HepG2 (cell line): ENCODE data around the gene CABLES1. TPM values are rescaled to one million over a fixed set of nuclear protein-coding genes. Genes with fewer than 3 reads are reported as not detected.
A peak's percentile ranks its signal among the peaks of the same experiment; 100 is the strongest.

Source experiments
- AFF4 ChIP-seq: sonication (generic); formaldehyde crosslinking; IDR thresholded peaks from 2 replicates; pipeline ENCODE4 v1.4.0; 2020; ENCODE audit warnings: missing genetic modification reagents
- E2F1 ChIP-seq: sonication (generic); formaldehyde crosslinking; IDR thresholded peaks from 2 replicates; pipeline ENCODE4 v1.5.0; 2020; ENCODE audit warnings: missing genetic modification reagents
- IKZF4 ChIP-seq: sonication (generic); formaldehyde crosslinking; IDR thresholded peaks from 2 replicates; pipeline ENCODE4 v1.5.1; 2020; ENCODE audit warnings: borderline replicate concordance, mild to moderate bottlenecking, low read depth, missing genetic modification reagents; ENCODE audit errors: not compliant biosample characterization
- KDM4B ChIP-seq: sonication (generic); formaldehyde crosslinking; IDR thresholded peaks from 2 replicates; pipeline ENCODE4 v1.4.0; 2020; ENCODE audit warnings: missing genetic modification reagents
- PAWR ChIP-seq: sonication (generic); formaldehyde crosslinking; IDR thresholded peaks from 2 replicates; pipeline ENCODE4 v1.4.0; 2020; ENCODE audit warnings: missing genetic modification reagents, mild to moderate bottlenecking, borderline replicate concordance
- RCOR2 ChIP-seq: IDR thresholded peaks from 2 replicates; pipeline ENCODE4 v1.6.1; 2016; ENCODE audit warnings: missing biosample characterization, missing genetic modification reagents
- ZBTB1 ChIP-seq: sonication (generic); formaldehyde crosslinking; IDR thresholded peaks from 2 replicates; pipeline ENCODE4 v1.4.0; 2020; ENCODE audit warnings: missing genetic modification reagents, borderline replicate concordance
- ZFP91 ChIP-seq: sonication (generic); formaldehyde crosslinking; IDR thresholded peaks from 2 replicates; pipeline ENCODE4 v1.9.0; 2022; ENCODE audit warnings: missing genetic modification reagents, mild to moderate bottlenecking, borderline replicate concordance
- ZFYVE20 ChIP-seq: sonication (generic); formaldehyde crosslinking; IDR thresholded peaks from 2 replicates; pipeline ENCODE4 v1.8.0; 2023; ENCODE audit warnings: low read depth, mild to moderate bottlenecking, moderate library complexity, missing genetic modification reagents, borderline replicate concordance
- ZNF350 ChIP-seq: sonication (generic); formaldehyde crosslinking; IDR thresholded peaks from 2 replicates; pipeline ENCODE4 v1.4.0; 2020; ENCODE audit warnings: mild to moderate bottlenecking, low read depth, missing genetic modification reagents, borderline replicate concordance
- ZNF615 ChIP-seq: sonication (generic); formaldehyde crosslinking; IDR thresholded peaks from 2 replicates; pipeline ENCODE4 v1.5.0; 2020; ENCODE audit warnings: mild to moderate bottlenecking, missing genetic modification reagents, borderline replicate concordance
- ZNF704 ChIP-seq: sonication (generic); formaldehyde crosslinking; IDR thresholded peaks from 2 replicates; pipeline ENCODE4 v1.8.1; 2023; ENCODE audit warnings: mild to moderate bottlenecking, inconsistent platforms, moderate library complexity, missing genetic modification reagents, borderline replicate concordance
- ZNF75D ChIP-seq: sonication (generic); formaldehyde crosslinking; IDR thresholded peaks from 2 replicates; pipeline ENCODE4 v1.8.1; 2023; ENCODE audit warnings: missing genetic modification reagents, mild to moderate bottlenecking, borderline replicate concordance
- ZNF83 ChIP-seq: sonication (generic); formaldehyde crosslinking; IDR thresholded peaks from 2 replicates; pipeline ENCODE4 v1.4.0; 2020; ENCODE audit warnings: missing genetic modification reagents, mild to moderate bottlenecking, borderline replicate concordance
- ZSCAN20 ChIP-seq: sonication (generic); formaldehyde crosslinking; IDR thresholded peaks from 2 replicates; pipeline ENCODE4 v1.4.0; 2020; ENCODE audit warnings: missing genetic modification reagents, mild to moderate bottlenecking, borderline replicate concordance
- polyA plus RNA-seq, 8 experiments: library from polyadenylated mRNA; depleted of rRNA in 3 of 8; stranded (reverse) in 7 of 8; unstranded in 1 of 8; fragments of >200 nt; fragmentation: Illumina TruSeq in 4 of 8; extraction: Trizol in 4 of 8; gene quantifications; 2 replicates each; pipeline versions ENCODE4 v1.2.1 to v1.2.3, GENCODE V29; 2011 to 2016; ENCODE audit warnings: low read depth in 4 of 8, missing spikeins in 1 of 8, mixed read lengths in 1 of 8; ENCODE audit not compliant: insufficient read depth in 1 of 8
- total RNA-seq, 5 experiments: library from RNA; depleted of rRNA; stranded (reverse); fragments of >200 nt; fragmentation: Illumina TruSeq; extraction: Trizol; gene quantifications; 2 replicates each; pipeline ENCODE4 v1.2.3, GENCODE V29; 2016; ENCODE audit warnings: low read depth in 1 of 5
- TF ChIP-seq, protein P1 (sequence below): sonication (generic); formaldehyde crosslinking; IDR thresholded peaks from 2 replicates; pipeline ENCODE4 v1.4.0; 2020; ENCODE audit warnings: low read depth, mild to moderate bottlenecking, missing genetic modification reagents
- TF ChIP-seq, protein P2 (sequence below): IDR thresholded peaks from 2 replicates; pipeline ENCODE4 v1.6.1; 2016; ENCODE audit warnings: low read depth

The CABLES1 gene
- total and polyA plus RNA-seq, 2 of the 13 experiments (the other 11 are each of a cell fraction or from before 2014, with no cell fraction given): 14.7 to 25.8 TPM

DNA sequence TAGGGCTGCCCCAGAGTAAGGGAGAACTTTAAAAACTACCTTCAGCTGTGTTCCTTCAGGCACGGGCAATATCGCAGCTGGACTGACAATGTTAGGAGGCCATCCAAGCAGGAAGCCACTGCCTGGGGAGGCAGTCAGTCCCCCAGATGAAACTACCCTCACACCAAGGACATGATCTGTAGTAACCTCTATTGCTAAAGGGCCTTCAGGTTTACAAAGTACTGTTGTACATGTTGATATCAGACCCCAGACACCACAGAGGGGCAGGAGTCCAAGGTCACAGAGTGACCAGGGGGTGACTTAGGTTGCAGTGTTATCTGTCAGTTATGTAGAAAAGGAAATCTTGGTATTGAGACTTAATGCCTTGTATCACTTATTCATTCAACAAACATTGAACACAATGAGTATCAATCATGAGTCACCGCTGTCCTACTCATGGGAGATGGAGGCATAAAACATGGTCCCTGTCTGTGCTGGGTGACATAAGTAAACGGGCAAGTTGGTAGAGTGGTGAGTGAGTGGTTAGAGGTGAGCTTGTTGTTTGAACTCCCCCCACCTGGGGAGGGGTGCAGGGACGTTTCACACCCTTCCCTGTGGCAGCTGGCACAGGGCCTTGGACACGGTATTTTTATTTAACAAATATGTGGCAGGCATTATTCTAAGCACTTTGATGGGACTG, 7.1 kb downstream of the CABLES1 start (continued):
- TF ChIP-seq, protein P1, sequence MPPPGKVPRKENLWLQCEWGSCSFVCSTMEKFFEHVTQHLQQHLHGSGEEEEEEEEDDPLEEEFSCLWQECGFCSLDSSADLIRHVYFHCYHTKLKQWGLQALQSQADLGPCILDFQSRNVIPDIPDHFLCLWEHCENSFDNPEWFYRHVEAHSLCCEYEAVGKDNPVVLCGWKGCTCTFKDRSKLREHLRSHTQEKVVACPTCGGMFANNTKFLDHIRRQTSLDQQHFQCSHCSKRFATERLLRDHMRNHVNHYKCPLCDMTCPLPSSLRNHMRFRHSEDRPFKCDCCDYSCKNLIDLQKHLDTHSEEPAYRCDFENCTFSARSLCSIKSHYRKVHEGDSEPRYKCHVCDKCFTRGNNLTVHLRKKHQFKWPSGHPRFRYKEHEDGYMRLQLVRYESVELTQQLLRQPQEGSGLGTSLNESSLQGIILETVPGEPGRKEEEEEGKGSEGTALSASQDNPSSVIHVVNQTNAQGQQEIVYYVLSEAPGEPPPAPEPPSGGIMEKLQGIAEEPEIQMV (CRISPR knock-in tag): no peak
- TF ChIP-seq ZNF704 (CRISPR knock-in tag) (no peak), PAWR (CRISPR knock-in tag) (no peak), ZNF83 (CRISPR knock-in tag) (no peak), RCOR2 (CRISPR knock-in tag) (peak; percentile 88), ZFYVE20 (no peak), IKZF4 (CRISPR knock-in tag) (no peak), ZNF75D (CRISPR knock-in tag) (no peak), ZFP91 (CRISPR knock-in tag) (no peak), ZNF350 (no peak), E2F1 (CRISPR knock-in tag) (no peak), AFF4 (CRISPR knock-in tag) (no peak), ZNF615 (CRISPR knock-in tag) (no peak), KDM4B (CRISPR knock-in tag) (no peak), ZSCAN20 (CRISPR knock-in tag) (no peak), ZBTB1 (CRISPR knock-in tag) (no peak)
- TF ChIP-seq, protein P2, sequence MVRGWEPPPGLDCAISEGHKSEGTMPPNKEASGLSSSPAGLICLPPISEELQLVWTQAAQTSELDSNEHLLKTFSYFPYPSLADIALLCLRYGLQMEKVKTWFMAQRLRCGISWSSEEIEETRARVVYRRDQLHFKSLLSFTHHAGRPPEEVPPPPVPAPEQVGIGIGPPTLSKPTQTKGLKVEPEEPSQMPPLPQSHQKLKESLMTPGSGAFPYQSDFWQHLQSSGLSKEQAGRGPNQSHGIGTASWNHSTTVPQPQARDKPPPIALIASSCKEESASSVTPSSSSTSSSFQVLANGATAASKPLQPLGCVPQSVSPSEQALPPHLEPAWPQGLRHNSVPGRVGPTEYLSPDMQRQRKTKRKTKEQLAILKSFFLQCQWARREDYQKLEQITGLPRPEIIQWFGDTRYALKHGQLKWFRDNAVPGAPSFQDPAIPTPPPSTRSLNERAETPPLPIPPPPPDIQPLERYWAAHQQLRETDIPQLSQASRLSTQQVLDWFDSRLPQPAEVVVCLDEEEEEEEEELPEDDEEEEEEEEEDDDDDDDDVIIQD: no peak
